H1 (cell line): Measurements from ENCODE around the gene MINPP1. TPM values are rescaled to one million over a fixed set of nuclear protein-coding genes. Genes with fewer than 3 reads are reported as not detected.

Experiments used
- CTCF ChIA-PET: fragments of 300-600 bp; sonication (Branson Sonifier 250); formaldehyde crosslinking; loops from one replicate; lab custom pipeline; 2021; ENCODE audit not compliant: partially characterized antibody; lab: Charles Lee
- POLR2A ChIA-PET: fragments of 300-600 bp; sonication (Branson Sonifier 250); formaldehyde crosslinking; loops from one replicate; lab custom pipeline; 2021; ENCODE audit warnings: inconsistent platforms; ENCODE audit not compliant: partially characterized antibody; lab: Charles Lee
- DNase-seq, 2 experiments: peaks; one replicate each; pipeline versions ENCODE4 v3.0.0 to v3.0.0-alpha.2; 2010 to 2022; ENCODE audit warnings: low spot score in 2 of 2, low read depth in 1 of 2, mixed read lengths in 1 of 2
- FAIRE-seq: peaks from 2 replicates; lab custom pipeline; 2011; peaks lifted over from hg19 to GRCh38; lab: Jason Lieb, UNC
- H2AFZ ChIP-seq: 2 replicates; pipeline ENCODE4 v1.8.1; 2012; ENCODE audit warnings: low read length, inconsistent platforms
- H2AK5ac ChIP-seq: 2 replicates; pipeline ENCODE4 v1.6.1; 2013; ENCODE audit warnings: low read depth, low read length
- H2BK120ac ChIP-seq: replicated peaks from 2 replicates; pipeline ENCODE3; 2013; ENCODE audit warnings: low read depth, low read length, inconsistent platforms
- H2BK12ac ChIP-seq: 2 replicates; pipeline ENCODE4 v1.6.1; 2013; ENCODE audit warnings: low read depth, low read length
- H2BK15ac ChIP-seq: 2 replicates; pipeline ENCODE4 v1.6.1; 2013; ENCODE audit warnings: low read length
- H2BK20ac ChIP-seq: 2 replicates; pipeline ENCODE4 v1.6.1; 2013; ENCODE audit warnings: low read length
- H2BK5ac ChIP-seq: 2 replicates; pipeline ENCODE4 v1.6.1; 2013; ENCODE audit warnings: low read depth, low read length
- H3K14ac ChIP-seq: 2 replicates; pipeline ENCODE4 v1.6.1; 2013; ENCODE audit warnings: inconsistent platforms; ENCODE audit not compliant: insufficient read length
- H3K18ac ChIP-seq: 2 replicates; pipeline ENCODE4 v1.6.1; 2013; ENCODE audit warnings: low read length; ENCODE audit errors: extremely low read depth
- H3K23ac ChIP-seq: 2 replicates; pipeline ENCODE4 v1.6.1; 2013; ENCODE audit warnings: inconsistent platforms; ENCODE audit not compliant: insufficient read length
- H3K23me2 ChIP-seq: 2 replicates; pipeline ENCODE4 v1.6.1; 2013; ENCODE audit warnings: low read depth, low read length
- H3K27ac ChIP-seq: 2 replicates; pipeline ENCODE4 v1.6.1; 2011; ENCODE audit warnings: low read depth, low read length, inconsistent platforms
- H3K27me3 ChIP-seq, 4 experiments: replicated peaks in 1 of 4; 1 replicate in 1 of 4; 2 replicates in 3 of 4; pipeline versions ENCODE4 v1.6.1 to v1.8.1; 2011 to 2013; ENCODE audit warnings: low read length in 3 of 4, mild to moderate bottlenecking in 3 of 4, inconsistent platforms in 2 of 4, mixed read lengths in 2 of 4, moderate library complexity in 1 of 4; ENCODE audit not compliant: control insufficient read depth in 3 of 4, insufficient read depth in 3 of 4; ENCODE audit errors: extremely low read depth in 1 of 4
- H3K36me3 ChIP-seq, 4 experiments: 2 replicates each; pipeline versions ENCODE4 v1.6.1 to v1.8.1; 2011 to 2013; ENCODE audit warnings: mild to moderate bottlenecking in 4 of 4, low read length in 3 of 4, moderate library complexity in 2 of 4, control low read depth in 1 of 4, inconsistent platforms in 1 of 4; ENCODE audit not compliant: insufficient read depth in 4 of 4, control insufficient read depth in 2 of 4
- H3K4ac ChIP-seq: replicated peaks from 2 replicates; pipeline ENCODE3; 2013; ENCODE audit warnings: low read length, low read depth, mixed read lengths, inconsistent platforms; ENCODE audit not compliant: insufficient read length
- H3K4me1 ChIP-seq, 4 experiments: replicated peaks in 1 of 4; 1 replicate in 1 of 4; 2 replicates in 3 of 4; pipeline versions ENCODE4 v1.6.1 to v1.8.1; 2011 to 2013; ENCODE audit warnings: low read length in 3 of 4, inconsistent platforms in 2 of 4, mixed read lengths in 1 of 4; ENCODE audit not compliant: insufficient read depth in 4 of 4, control insufficient read depth in 3 of 4
- H3K4me2 ChIP-seq, 2 experiments: 2 replicates each; pipeline versions ENCODE4 v1.6.1 to v1.8.1; 2011 to 2013; ENCODE audit warnings: low read depth in 2 of 2, low read length in 2 of 2, control low read depth in 1 of 2, inconsistent platforms in 1 of 2, mild to moderate bottlenecking in 1 of 2; ENCODE audit not compliant: insufficient read depth in 1 of 2
- H3K4me3 ChIP-seq, 4 experiments: fragments of 200-600, 300-600 bp in 1 of 4; sonication (generic), shearing (Covaris generic), sonication (Bioruptor Twin) in 1 of 4; 2 replicates each; pipeline versions ENCODE4 v1.5.1 to v1.8.1; 2011 to 2016; ENCODE audit warnings: low read length in 4 of 4, low read depth in 3 of 4, control low read depth in 2 of 4, inconsistent platforms in 2 of 4, mild to moderate bottlenecking in 2 of 4, mixed read lengths in 1 of 4, moderate library complexity in 1 of 4; ENCODE audit not compliant: insufficient read depth in 2 of 4; ENCODE audit errors: extremely low read depth in 1 of 4
- H3K56ac ChIP-seq: replicated peaks from 2 replicates; pipeline ENCODE3; 2013; ENCODE audit warnings: low read depth, mild to moderate bottlenecking, mixed read lengths, low read length, inconsistent platforms; ENCODE audit not compliant: insufficient read length
- H3K79me1 ChIP-seq: 2 replicates; pipeline ENCODE4 v1.6.1; 2013; ENCODE audit warnings: low read depth, low read length, control low read depth
- H3K79me2 ChIP-seq, 2 experiments: 2 replicates each; pipeline versions ENCODE4 v1.6.1 to v1.8.1; 2012 to 2013; ENCODE audit warnings: low read length in 2 of 2, mild to moderate bottlenecking in 2 of 2, inconsistent platforms in 1 of 2; ENCODE audit not compliant: insufficient read depth in 2 of 2, control insufficient read depth in 1 of 2
- H3K9ac ChIP-seq, 4 experiments: replicated peaks in 1 of 4; 1 replicate in 1 of 4; 2 replicates in 3 of 4; pipeline versions ENCODE4 v1.6.1 to v1.8.1; 2011 to 2013; ENCODE audit warnings: low read depth in 3 of 4, low read length in 3 of 4, control low read depth in 2 of 4, mild to moderate bottlenecking in 2 of 4, moderate library complexity in 2 of 4, inconsistent platforms in 1 of 4; ENCODE audit errors: extremely low read depth in 1 of 4
- H3K9me3 ChIP-seq, 2 experiments: 2 replicates each; pipeline versions ENCODE4 v1.6.1 to v1.8.1; 2012 to 2013; ENCODE audit warnings: mild to moderate bottlenecking in 2 of 2, moderate library complexity in 2 of 2, control low read depth in 1 of 2, inconsistent platforms in 1 of 2, low read depth in 1 of 2, low read length in 1 of 2, mixed read lengths in 1 of 2; ENCODE audit not compliant: insufficient read depth in 2 of 2
- H4K20me1 ChIP-seq, 2 experiments: replicated peaks in 1 of 2; 2 replicates each; pipeline versions ENCODE3 to v1.8.1; 2011 to 2013; ENCODE audit warnings: inconsistent platforms in 2 of 2, low read length in 2 of 2, mild to moderate bottlenecking in 1 of 2; ENCODE audit not compliant: insufficient read depth in 2 of 2, control insufficient read depth in 1 of 2
- H4K5ac ChIP-seq: 2 replicates; pipeline ENCODE4 v1.6.1; 2013; ENCODE audit warnings: low read length, low read depth, mixed read lengths, inconsistent platforms; ENCODE audit not compliant: insufficient read length
- H4K8ac ChIP-seq: 2 replicates; pipeline ENCODE4 v1.8.0; 2013; ENCODE audit warnings: mild to moderate bottlenecking, moderate library complexity, low read length, inconsistent platforms; ENCODE audit not compliant: insufficient read depth; ENCODE audit errors: extremely low read depth
- H4K91ac ChIP-seq: replicated peaks from 2 replicates; pipeline ENCODE3; 2013; ENCODE audit warnings: low read length, mixed read lengths, inconsistent platforms; ENCODE audit not compliant: insufficient read length
- CTBP2 ChIP-seq: IDR thresholded peaks from 2 replicates; pipeline ENCODE4 v1.7.0; 2011; ENCODE audit warnings: borderline replicate concordance, mild to moderate bottlenecking, moderate library complexity, mixed read lengths, low read length; ENCODE audit not compliant: insufficient read depth, insufficient read length
- EGR1 ChIP-seq: IDR thresholded peaks from 2 replicates; pipeline ENCODE4 v1.6.1; 2011; ENCODE audit warnings: low read depth, low read length, borderline replicate concordance
- FOSL1 ChIP-seq: IDR thresholded peaks from 2 replicates; pipeline ENCODE4 v1.6.1; 2011; ENCODE audit warnings: mild to moderate bottlenecking, low read depth, low read length, moderate library complexity; ENCODE audit not compliant: insufficient read depth
- RBBP5 ChIP-seq: IDR thresholded peaks from 2 replicates; pipeline ENCODE4 v1.7.1; 2012; ENCODE audit warnings: low read depth, mild to moderate bottlenecking, inconsistent platforms, low read length, moderate library complexity, borderline replicate concordance
- polyA plus RNA-seq, 7 experiments: library from polyadenylated mRNA; depleted of rRNA in 3 of 7; stranded (reverse) in 5 of 7; unstranded in 2 of 7; fragments of >200 nt in 5 of 7; fragments of 200-250 nt in 2 of 7; gene quantifications; 1 replicate in 5 of 7; 2 replicates in 1 of 7; 4 replicates in 1 of 7; pipeline versions ENCODE4 v1.2.1 to v1.2.3, GENCODE V29; 2011 to 2013; ENCODE audit warnings: missing spikeins in 2 of 7, mixed read lengths in 2 of 7
- total RNA-seq: library from RNA; stranded (reverse); fragmentation: NEBNext Ultra II Directional; extraction: Animal tissue kit (Norgen Biotek cat#: 25700); gene quantifications from 2 replicates; pipeline ENCODE4 v1.2.1, GENCODE V29; 2021
- TF ChIP-seq, protein P1 (sequence below): IDR thresholded peaks from 2 replicates; pipeline ENCODE4 v1.6.1; 2012; ENCODE audit warnings: low read length, inconsistent platforms

MINPP1 gene
- total and polyA plus RNA-seq, 2 of the 8 experiments (the other 6 are each of a cell fraction or from before 2014, with no cell fraction given) = 13.6 to 27.2 TPM

DNA sequence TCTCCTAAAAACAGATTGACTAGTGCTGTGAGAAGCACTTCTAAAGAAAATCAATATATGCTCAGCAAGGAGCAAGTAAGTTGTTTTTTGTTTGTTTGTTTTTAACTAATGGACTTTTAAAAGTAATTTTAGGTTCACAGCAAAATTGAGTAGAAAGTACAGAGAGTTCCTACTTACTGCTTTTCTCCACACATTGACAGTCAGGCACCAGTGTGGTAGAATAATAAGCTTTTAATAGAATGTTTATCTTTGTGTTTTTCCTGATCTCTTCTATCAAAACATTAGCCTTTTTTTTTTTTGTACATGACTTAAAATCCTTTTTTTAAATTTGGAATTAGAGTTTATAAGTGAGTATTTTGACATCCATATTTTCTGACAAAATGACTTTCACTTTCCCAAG, 28.0 kb downstream of the MINPP1 start:
- H2AFZ ChIP-seq = no peak overlapping the region
- no peak overlapping the region for H3K56ac ChIP-seq
- H2BK12ac ChIP-seq = no peak overlapping the region
- no peaks in the 10 kb centered on the region for H3K23me2 ChIP-seq
- POLR2A ChIA-PET = interaction anchor here (0.9 kb wide), 1 partner anchor 10 kb away, joined by 3 read pairs; no protein-coding TSS in a partner anchor
- DNase-seq (no peak), FAIRE-seq (no peak)
- no peak overlapping the region for H3K4ac ChIP-seq
- no peaks in the 10 kb centered on the region for H3K4me1 ChIP-seq
- no peak overlapping the region for H4K8ac ChIP-seq
- no peak overlapping the region for H2BK20ac ChIP-seq
- H3K23ac ChIP-seq = no peak overlapping the region
- no peak overlapping the region for H3K18ac ChIP-seq
- no peaks in the 10 kb centered on the region for H3K79me2 ChIP-seq
- no peak overlapping the region for H2BK120ac ChIP-seq
- peaks cover 13 to 19% of the 10 kb centered on the region in 2 experiments for H3K9me3 ChIP-seq
- TF ChIP-seq CTBP2 = no peak
- no peak for TF ChIP-seq EGR1
- no peak for TF ChIP-seq FOSL1
- TF ChIP-seq, protein P1, sequence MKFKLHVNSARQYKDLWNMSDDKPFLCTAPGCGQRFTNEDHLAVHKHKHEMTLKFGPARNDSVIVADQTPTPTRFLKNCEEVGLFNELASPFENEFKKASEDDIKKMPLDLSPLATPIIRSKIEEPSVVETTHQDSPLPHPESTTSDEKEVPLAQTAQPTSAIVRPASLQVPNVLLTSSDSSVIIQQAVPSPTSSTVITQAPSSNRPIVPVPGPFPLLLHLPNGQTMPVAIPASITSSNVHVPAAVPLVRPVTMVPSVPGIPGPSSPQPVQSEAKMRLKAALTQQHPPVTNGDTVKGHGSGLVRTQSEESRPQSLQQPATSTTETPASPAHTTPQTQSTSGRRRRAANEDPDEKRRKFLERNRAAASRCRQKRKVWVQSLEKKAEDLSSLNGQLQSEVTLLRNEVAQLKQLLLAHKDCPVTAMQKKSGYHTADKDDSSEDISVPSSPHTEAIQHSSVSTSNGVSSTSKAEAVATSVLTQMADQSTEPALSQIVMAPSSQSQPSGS = no peak
- TF ChIP-seq RBBP5 = no peak
- H3K9ac ChIP-seq = no peak overlapping the region
- H3K27ac ChIP-seq = no peak overlapping the region
- CTCF ChIA-PET = interaction anchor here (0.8 to 2.0 kb wide), 5 partner anchors 12 to 251 kb away, joined by 3 to 6 read pairs (median 3); no protein-coding TSS in a partner anchor
- peaks cover 0 to 20% (median 9%) of the 10 kb centered on the region in 4 experiments; a peak in 4 of 8 replicates for H3K36me3 ChIP-seq
- no peak overlapping the region for H4K5ac ChIP-seq
- no peak overlapping the region for H3K14ac ChIP-seq
- H3K79me1 ChIP-seq = no peaks in the 10 kb centered on the region
- H2BK15ac ChIP-seq = no peak overlapping the region
- H2BK5ac ChIP-seq = no peak overlapping the region
- H3K4me3 ChIP-seq = no peak overlapping the region
- no peaks in the 10 kb centered on the region for H3K27me3 ChIP-seq
- no peak overlapping the region for H2AK5ac ChIP-seq
- H3K4me2 ChIP-seq = no peak overlapping the region
- H4K20me1 ChIP-seq = no peaks in the 10 kb centered on the region
- no peak overlapping the region for H4K91ac ChIP-seq
